GM23248 (cell line): Measurements from ENCODE around the gene TNFRSF12A. TPM values are rescaled to one million over a fixed set of nuclear protein-coding genes. Genes with fewer than 3 reads are reported as not detected.
A peak's percentile ranks its signal among the peaks of the same experiment; 100 is the strongest.

Source experiments
- DNase-seq: peaks from one replicate; pipeline ENCODE4 v3.0.0-alpha.2; 2015
- H2AFZ ChIP-seq: fragments of 200-600 bp; sonication (generic); 2 replicates; pipeline ENCODE4 v1.6.1; 2016; ENCODE audit warnings: antibody characterized with exemption
- H3F3A ChIP-seq: fragments of 200-600 bp; sonication (generic); 2 replicates; pipeline ENCODE4 v1.6.1; 2016; ENCODE audit warnings: mild to moderate bottlenecking, antibody characterized with exemption, mixed run types; ENCODE audit not compliant: insufficient read depth
- H3K27ac ChIP-seq: fragments of 200-600 bp; sonication (generic); 2 replicates; pipeline ENCODE4 v1.5.1; 2016; ENCODE audit warnings: mild to moderate bottlenecking
- H3K27me3 ChIP-seq: fragments of 200-600 bp; sonication (generic); replicated peaks from 2 replicates; pipeline ENCODE4 v1.6.1; 2016; ENCODE audit warnings: mild to moderate bottlenecking; ENCODE audit not compliant: insufficient read depth
- H3K36me3 ChIP-seq: fragments of 200-600 bp; sonication (generic); 2 replicates; pipeline ENCODE4 v1.6.1; 2016; ENCODE audit warnings: low read depth, mild to moderate bottlenecking
- H3K4me1 ChIP-seq: fragments of 200-600 bp; sonication (generic); 2 replicates; pipeline ENCODE4 v1.6.1; 2016; ENCODE audit warnings: mild to moderate bottlenecking; ENCODE audit not compliant: insufficient read depth
- H3K4me2 ChIP-seq: fragments of 200-600 bp; sonication (generic); one replicate; pipeline ENCODE4 v1.6.1; 2016; ENCODE audit warnings: mild to moderate bottlenecking; ENCODE audit not compliant: unreplicated experiment
- H3K4me3 ChIP-seq: fragments of 200-600 bp; sonication (generic); 2 replicates; pipeline ENCODE4 v1.5.1; 2016; ENCODE audit warnings: mild to moderate bottlenecking
- H3K79me2 ChIP-seq: fragments of 200-600 bp; sonication (generic); 2 replicates; pipeline ENCODE4 v1.6.1; 2016; ENCODE audit warnings: mild to moderate bottlenecking; ENCODE audit not compliant: insufficient read depth
- H3K9ac ChIP-seq: fragments of 200-600 bp; sonication (generic); 2 replicates; pipeline ENCODE4 v1.6.1; 2016; ENCODE audit warnings: mild to moderate bottlenecking
- H3K9me2 ChIP-seq: fragments of 200-600 bp; sonication (generic); 2 replicates; pipeline ENCODE4 v1.6.1; 2016; ENCODE audit warnings: mixed run types, mild to moderate bottlenecking, moderate library complexity; ENCODE audit not compliant: insufficient read depth
- H3K9me3 ChIP-seq: fragments of 200-600 bp; sonication (generic); one replicate; pipeline ENCODE4 v1.6.1; 2017; ENCODE audit warnings: low read depth
- H4K20me1 ChIP-seq: fragments of 200-600 bp; sonication (generic); 2 replicates; pipeline ENCODE4 v1.6.0; 2016; ENCODE audit not compliant: insufficient read depth
- EZH2 ChIP-seq: fragments of 200-600 bp; sonication (generic); IDR thresholded peaks from 2 replicates; pipeline ENCODE4 v1.6.1; 2018; ENCODE audit warnings: antibody characterized with exemption, mild to moderate bottlenecking; ENCODE audit not compliant: insufficient read depth, poor library complexity, severe bottlenecking
- EZH2phosphoT487 ChIP-seq: fragments of 200-600 bp; sonication (generic); IDR thresholded peaks from 2 replicates; pipeline ENCODE4 v1.6.1; 2018; ENCODE audit warnings: antibody characterized with exemption, moderate library complexity, mild to moderate bottlenecking, low read depth; ENCODE audit not compliant: insufficient read depth
- WGBS, 2 experiments: methylation state at CpG; one replicate each; pipeline ENCODE4 v1.1.6; 2015 to 2017; ENCODE audit warnings: low lambda C conversion rate in 2 of 2, low coverage in 1 of 2; ENCODE audit errors: missing lambda C conversion rate in 2 of 2; 5-methylcytosine and 5-hydroxymethylcytosine counted together
- in situ Hi-C: fragments of 300-500 bp; cut with MboI; formaldehyde crosslinking; loops from 2 replicates; pipeline ENCODE4 v1.15.0; 2020
- polyA plus RNA-seq: library from polyadenylated mRNA; unstranded; fragments of >200 nt; fragmentation: Nextera tagmentation; extraction: Ambion mirVana; gene quantifications from 2 replicates; pipeline ENCODE4 v1.2.1, GENCODE V29; 2016
- total RNA-seq: library from RNA; depleted of rRNA; stranded (reverse); fragments of >200 nt; shearing (Covaris generic); gene quantifications from 2 replicates; pipeline ENCODE4 v1.2.3, GENCODE V29; 2014

TNFRSF12A gene
- total and polyA plus RNA-seq, 2 experiments from 2014 or later = 735 to 864 TPM

GRCh38 chr16:3026609-3027488 lies 6.7 kb downstream of the TNFRSF12A start:
- in situ Hi-C loops = no loop called here
- 89 to 90% methylated on average over 20 to 24 of the region's 24 CpGs for WGBS, 2 experiments
- no peaks in the 10 kb centered on the region for H3K27me3 ChIP-seq

DNA sequence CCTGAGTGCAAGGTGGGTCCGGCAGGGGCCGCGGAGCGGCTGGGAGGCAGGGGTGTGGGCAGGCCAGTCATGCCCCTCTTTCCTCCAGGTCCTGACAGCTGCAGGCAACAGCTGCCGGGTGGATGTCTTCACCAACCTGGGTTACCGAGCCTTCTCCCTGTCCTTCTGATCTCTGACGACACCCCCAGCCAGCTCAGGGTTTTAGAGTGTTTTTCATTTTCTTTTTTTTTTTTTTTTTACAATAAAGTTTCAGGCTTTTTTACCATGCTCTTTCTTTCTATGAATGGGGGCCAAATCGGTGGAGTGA lies 7.3 kb downstream of the TNFRSF12A start:
- Histone ChIP-seq H3K36me3 (no peaks in the 10 kb centered on the region; the same call in 1 of the 2 replicates), H4K20me1 (no peaks in the 10 kb centered on the region), H3K4me1 (peaks cover 8% of the 10 kb centered on the region), H3K9me2 (no peaks in the 10 kb centered on the region), H3K4me2 (no peak overlapping the region), H3K9me3 (no peaks in the 10 kb centered on the region), H3K27me3 (no peaks in the 10 kb centered on the region), H3F3A (peaks cover 15% of the 10 kb centered on the region; the same call in 1 of the 2 replicates), H3K27ac (no peak overlapping the region), H3K4me3 (no peak overlapping the region), H3K79me2 (no peaks in the 10 kb centered on the region), H2AFZ (no peak overlapping the region), H3K9ac (no peak overlapping the region)
- TF ChIP-seq EZH2phosphoT487 (no peak), EZH2 (no peak)
- no peak for DNase-seq
- WGBS, 2 experiments = 95 to 98% methylated on average over 8 of the region's 8 CpGs
- in situ Hi-C loops = no loop called here

More at GRCh38 chr16:3026609-3027488, 6.7 kb downstream of the TNFRSF12A start:
- Histone ChIP-seq H3K36me3 (peaks cover 2% of the 10 kb centered on the region; the same call in 1 of the 2 replicates), H3K27ac (no peak overlapping the region), H3F3A (peaks cover 16% of the 10 kb centered on the region; the same call in 1 of the 2 replicates), H3K79me2 (no peaks in the 10 kb centered on the region), H3K9me2 (no peaks in the 10 kb centered on the region), H3K4me3 (no peak overlapping the region), H3K9me3 (no peaks in the 10 kb centered on the region), H3K4me1 (peaks cover 9% of the 10 kb centered on the region), H3K4me2 (no peak overlapping the region), H3K9ac (no peak overlapping the region), H4K20me1 (no peaks in the 10 kb centered on the region), H2AFZ (no peak overlapping the region)
- no peak for DNase-seq
- no peak for TF ChIP-seq EZH2phosphoT487
- TF ChIP-seq EZH2 = no peak

GRCh38 chr16:3027983-3028715 lies 8.0 kb downstream of the TNFRSF12A start:
- Histone ChIP-seq H3K9ac (no peak overlapping the region), H3K4me2 (no peak overlapping the region), H3K27me3 (0 out of 2 replicates have a peak, but pooled peaks cover 2% of the 10 kb centered on the region), H3K9me2 (no peaks in the 10 kb centered on the region), H3K27ac (no peak overlapping the region), H3K9me3 (no peaks in the 10 kb centered on the region), H2AFZ (no peak overlapping the region), H4K20me1 (no peaks in the 10 kb centered on the region), H3K4me1 (peaks cover 1% of the 10 kb centered on the region), H3K36me3 (no peaks in the 10 kb centered on the region; the same call in 1 of the 2 replicates), H3F3A (peaks cover 8% of the 10 kb centered on the region; the same call in 1 of the 2 replicates), H3K4me3 (no peak overlapping the region), H3K79me2 (no peaks in the 10 kb centered on the region)
- in situ Hi-C loops = no loop called here
- peak; percentile 82 for DNase-seq
- TF ChIP-seq EZH2 = no peak
- TF ChIP-seq EZH2phosphoT487 = no peak
- 39 to 40% methylated on average over 38 to 55 of the region's 58 CpGs for WGBS, 2 experiments

DNA sequence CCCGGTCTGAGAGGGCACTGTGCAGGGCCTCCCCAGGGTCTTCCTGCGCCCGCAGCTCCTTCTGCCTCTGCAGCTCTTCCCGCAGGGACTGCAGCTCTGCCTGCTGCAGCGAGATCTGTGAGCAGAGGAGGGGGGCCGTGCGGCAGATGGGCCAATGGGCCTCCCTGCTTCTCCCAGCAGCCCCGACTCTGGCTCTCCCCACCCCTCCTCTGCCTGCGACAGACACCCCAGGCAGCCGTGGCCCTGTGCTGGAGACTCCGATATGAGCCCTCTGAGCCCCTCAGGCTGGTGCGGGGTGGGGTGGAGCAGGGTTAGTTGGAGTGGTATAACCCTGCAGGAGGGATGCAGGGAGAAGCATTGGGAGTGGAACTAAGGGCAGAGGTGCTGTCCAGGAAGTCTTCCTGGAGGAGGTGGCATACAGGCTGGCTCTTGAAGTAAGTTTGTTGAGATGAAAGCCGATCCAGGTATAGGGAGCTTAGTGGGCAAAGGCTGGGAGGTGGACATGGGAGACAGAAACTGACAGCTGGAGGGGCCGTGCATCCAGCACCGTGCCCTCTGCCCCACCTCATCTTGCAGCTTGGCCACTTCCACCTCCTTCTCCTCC lies 8.7 kb downstream of the TNFRSF12A start:
- no peaks in the 10 kb centered on the region for H3K9me3 ChIP-seq
- H3F3A ChIP-seq = 0 out of 2 replicates have a peak, but pooled peaks cover 7% of the 10 kb centered on the region
- peak overlapping the region; percentile 48; the same call in 1 of the 2 replicates for H3K9ac ChIP-seq
- DNase-seq = no peak
- H3K4me2 ChIP-seq = no peak overlapping the region
- TF ChIP-seq EZH2 (no peak), EZH2phosphoT487 (no peak)
- H3K79me2 ChIP-seq = no peaks in the 10 kb centered on the region
- 34 to 36% methylated on average over 12 to 15 of the region's 15 CpGs for WGBS, 2 experiments
- no peaks in the 10 kb centered on the region; the same call in 1 of the 2 replicates for H3K36me3 ChIP-seq
- no peak overlapping the region for H2AFZ ChIP-seq
- H4K20me1 ChIP-seq = no peaks in the 10 kb centered on the region
- 0 out of 2 replicates have a peak, but pooled peaks cover 7% of the 10 kb centered on the region for H3K27me3 ChIP-seq
- H3K4me3 ChIP-seq = no peak overlapping the region
- no peak overlapping the region for H3K27ac ChIP-seq
- no peaks in the 10 kb centered on the region for H3K4me1 ChIP-seq
- H3K9me2 ChIP-seq = no peaks in the 10 kb centered on the region
- in situ Hi-C loops = no loop called here
